Fibroblast of the aortic adventitia (primary cell): Measurements from ENCODE around the gene COMMD2. TPM values are rescaled to one million over a fixed set of nuclear protein-coding genes. Genes with fewer than 3 reads are reported as not detected.

ENCODE experiments used
- DNase-seq: peaks from one replicate; pipeline ENCODE4 v3.0.0-alpha.2; 2010; ENCODE audit warnings: low read depth
- H3K4me3 ChIP-seq: 2 replicates; pipeline ENCODE4 v1.5.1; 2011; ENCODE audit warnings: low read depth, mild to moderate bottlenecking, control low read depth, low read length, moderate library complexity
- CTCF ChIP-seq: IDR thresholded peaks from 2 replicates; pipeline ENCODE4 v1.5.1; 2011; ENCODE audit warnings: mild to moderate bottlenecking, low read length, control low read depth, inconsistent platforms; ENCODE audit not compliant: insufficient read depth
- total RNA-seq: library from RNA; depleted of rRNA; stranded (reverse); fragments of >200 nt; gene quantifications from 2 replicates; pipeline ENCODE4 v1.2.3, GENCODE V29; 2012; ENCODE audit warnings: low replicate concordance

Gene COMMD2
- total RNA-seq, 1 donor: 42.7 TPM

GRCh38 chr3:149744151-149744550 lies 8.1 kb downstream of the COMMD2 start:
- no peak for DNase-seq
- no peak for TF ChIP-seq CTCF
- H3K4me3 ChIP-seq: no peak overlapping the region

- no peak for TF ChIP-seq CTCF
- DNase-seq: no peak
- H3K4me3 ChIP-seq: no peak overlapping the region
Measured at GRCh38 chr3:149739396-149739795, 12.9 kb downstream of the COMMD2 start.

- no peak for TF ChIP-seq CTCF
- DNase-seq: no peak
- H3K4me3 ChIP-seq: no peak overlapping the region
Measured at GRCh38 chr3:149738876-149739275, 13.4 kb downstream of the COMMD2 start.

- peak; percentile 3 for DNase-seq
- TF ChIP-seq CTCF: no peak
- H3K4me3 ChIP-seq: no peak overlapping the region
Measured at GRCh38 chr3:149736953-149737205, 15.4 kb downstream of the COMMD2 start.

GRCh38 chr3:149736175-149736952 lies 15.9 kb downstream of the COMMD2 start:
- no peak overlapping the region for H3K4me3 ChIP-seq
- DNase-seq: peak; percentile 70
- no peak for TF ChIP-seq CTCF

- no peak for TF ChIP-seq CTCF
- DNase-seq: no peak
- H3K4me3 ChIP-seq: no peak overlapping the region
Measured at GRCh38 chr3:149732234-149732633, 20.1 kb downstream of the COMMD2 start.

- DNase-seq: no peak
- no peak for TF ChIP-seq CTCF
- H3K4me3 ChIP-seq: no peak overlapping the region
Measured at GRCh38 chr3:149727656-149728055, 24.6 kb downstream of the COMMD2 start.
